Spleen (tissue), 11 donors: ENCODE measurements around the gene IFIT1. TPM values are rescaled to one million over a fixed set of nuclear protein-coding genes. Genes with fewer than 3 reads are reported as not detected.
"Not testable (repeated sequence)": the region's sequence is repeated elsewhere in the genome, so short reads cannot be mapped to it uniquely, and the experiment has no call there.

Experiments
- DNase-seq: peaks from one replicate; pipeline ENCODE4 v3.0.0-alpha.2; 2020
- H3K27ac ChIP-seq, 8 donors: fragments of 200-600 bp; sonication (generic) in 7 of 8; 1 replicate in 4 of 8; 2 replicates in 4 of 8; pipeline versions ENCODE4 v1.5.0 to v1.8.0; 2016 to 2021; ENCODE audit warnings: inconsistent platforms in 4 of 8, mild to moderate bottlenecking in 4 of 8, moderate library complexity in 1 of 8
- H3K27me3 ChIP-seq, 7 donors: fragments of 200-600 bp; sonication (generic) in 6 of 7; replicated peaks in 1 of 7; 1 replicate in 4 of 7; 2 replicates in 3 of 7; pipeline versions ENCODE4 v1.5.0 to v1.8.0; 2016 to 2021; ENCODE audit warnings: inconsistent platforms in 3 of 7, mild to moderate bottlenecking in 1 of 7
- H3K36me3 ChIP-seq, 6 donors: fragments of 200-600 bp; sonication (generic) in 5 of 6; 1 replicate in 4 of 6; 2 replicates in 2 of 6; pipeline versions ENCODE4 v1.5.0 to v1.8.0; 2016 to 2021; ENCODE audit warnings: inconsistent platforms in 2 of 6
- H3K4me1 ChIP-seq, 6 donors: fragments of 200-600 bp; sonication (generic) in 5 of 6; 1 replicate in 3 of 6; 2 replicates in 3 of 6; pipeline versions ENCODE4 v1.5.0 to v1.8.0; 2016 to 2021; ENCODE audit warnings: inconsistent platforms in 3 of 6
- H3K4me3 ChIP-seq, 8 donors: fragments of 200-600 bp; sonication (generic) in 7 of 8; 1 replicate in 4 of 8; 2 replicates in 4 of 8; pipeline versions ENCODE4 v1.5.0 to v1.8.0; 2016 to 2021; ENCODE audit warnings: inconsistent platforms in 4 of 8, mild to moderate bottlenecking in 4 of 8, moderate library complexity in 2 of 8
- H3K9me3 ChIP-seq, 8 donors: fragments of 200-600 bp; sonication (generic) in 7 of 8; 1 replicate in 4 of 8; 2 replicates in 4 of 8; pipeline versions ENCODE4 v1.5.0 to v1.8.0; 2016 to 2021; ENCODE audit warnings: inconsistent platforms in 4 of 8
- CTCF ChIP-seq, 11 experiments: fragments of 200-600 bp in 7 of 11; fragments of 450-650 bp in 4 of 11; sonication (generic) in 4 of 11; IDR thresholded peaks in 8 of 11; conservative IDR thresholded peaks in 3 of 11; 1 replicate in 7 of 11; 2 replicates in 4 of 11; pipeline versions ENCODE4 v1.4.0 to v1.8.0; 2016 to 2021; ENCODE audit warnings: antibody characterized with exemption in 11 of 11, inconsistent platforms in 4 of 11, mild to moderate bottlenecking in 1 of 11
- POLR2AphosphoS5 ChIP-seq, 3 donors: sonication (generic); formaldehyde crosslinking; IDR thresholded peaks; one replicate each; pipeline ENCODE4 v1.5.1; 2017; ENCODE audit warnings: antibody characterized with exemption in 3 of 3
- WGBS, 5 donors: extraction: QIAGEN DNeasy Blood & Tissue Kit in 3 of 5; methylation state at CpG; one replicate each; pipeline versions ENCODE4 v1.1.5 to v1.1.7; 2013 to 2018; 5-methylcytosine and 5-hydroxymethylcytosine counted together
- intact Hi-C: fragments of 100-400 bp; cut with DNase I; formaldehyde crosslinking; loops from one replicate; pipeline ENCODE4 v1.15.0; 2023; ENCODE audit warnings: low total_unique reads
- polyA plus RNA-seq, 3 donors: library from polyadenylated mRNA; stranded (reverse); fragments of 200-250 nt; gene quantifications; one replicate each; pipeline ENCODE4 v1.2.1, GENCODE V29; 2013
- total RNA-seq, 7 donors: library from RNA; depleted of rRNA in 3 of 7; stranded (reverse); fragments of >200 nt in 3 of 7; fragmentation: NEBNext Ultra II Directional in 4 of 7; extraction: Animal tissue kit (Norgen Biotek cat#: 25700) in 4 of 7; gene quantifications; one replicate each; pipeline versions ENCODE4 v1.1.0 to v1.2.1, GENCODE V29; 2016 to 2021
- donor health status: healthy with polysubstance abuse.
- donor health status: DM: no; HTN: no; CAD: no; lungs with moderate emphysema.
- donor health status: DM: no; HTN: no; CAD: no.
- donor health status: Bipolar disorder and iron deficiency.
- donor health status: healthy.
- donor health status: DM: no; HTN: no; CAD: no.
- donor health status: DM: yes; HTN: yes; CAD: no.

IFIT1 gene
- total and polyA plus RNA-seq, 10 donors: 8.8 to 35.7 (median 22.2) TPM

GRCh38 chr10:89403043-89403442 is 10.6 kb downstream of the IFIT1 start:
- Histone ChIP-seq H3K4me1 (peaks cover 0 to 13% (median 4%) of the 10 kb centered on the region in 6 donors), H3K27me3 (no peaks in the 10 kb centered on the region), H3K9me3 (peaks cover 0 to 4% (median 0%) of the 10 kb centered on the region in 8 donors), H3K4me3 (no peak overlapping the region), H3K36me3 (peaks cover 0 to 38% (median 0%) of the 10 kb centered on the region in 6 donors), H3K27ac (no peak overlapping the region)
- intact Hi-C loops: no loop called here
- DNase-seq: no peak
- no peak for TF ChIP-seq POLR2AphosphoS5 (IDR thresholded peaks at IDR 0.05)
- no peak for TF ChIP-seq CTCF (IDR thresholded peaks at IDR 0.05 in 8 of 11, conservative IDR thresholded peaks at IDR 0.05 in 3 of 11)
- WGBS, 5 donors: 79 to 85% (median 82%) methylated on average over 2 of the region's 2 CpGs

GRCh38 chr10:89404104-89405047 is 12.0 kb downstream of the IFIT1 start:
- no peak for TF ChIP-seq POLR2AphosphoS5 (IDR thresholded peaks at IDR 0.05)
- Histone ChIP-seq H3K4me1 (peaks cover 0 to 4% (median 0%) of the 10 kb centered on the region in 6 donors), H3K36me3 (peaks cover 0 to 38% (median 0%) of the 10 kb centered on the region in 6 donors), H3K4me3 (no peak overlapping the region), H3K27me3 (no peaks in the 10 kb centered on the region), H3K9me3 (peaks cover 0 to 4% (median 0%) of the 10 kb centered on the region in 8 donors), H3K27ac (no peak overlapping the region)
- 90 to 98% (median 95%) methylated on average over 11 of the region's 11 CpGs for WGBS, 5 donors
- DNase-seq: no peak
- intact Hi-C loops: no loop called here

- H3K36me3 ChIP-seq: peaks cover 0 to 38% (median 0%) of the 10 kb centered on the region in 6 donors
- intact Hi-C loops, DNase-seq: not testable (repeated sequence)
These were observed 13.8 kb downstream of the IFIT1 start for GRCh38 chr10:89406178-89406577.

GRCh38 chr10:89407792-89408191 is 15.4 kb downstream of the IFIT1 start:
- H3K4me1 ChIP-seq, H3K4me3 ChIP-seq, H3K27ac ChIP-seq, DNase-seq, H3K9me3 ChIP-seq, H3K27me3 ChIP-seq, intact Hi-C loops: not testable (repeated sequence)
- H3K36me3 ChIP-seq: peaks cover 0 to 30% (median 0%) of the 10 kb centered on the region in 6 donors
- 95 to 99% (median 95%) methylated on average over 3 of the region's 3 CpGs for WGBS, 5 donors

More at GRCh38 chr10:89406178-89406577, 13.8 kb downstream of the IFIT1 start:
- not testable (repeated sequence) for H3K27ac ChIP-seq, H3K4me1 ChIP-seq, H3K4me3 ChIP-seq, H3K9me3 ChIP-seq, H3K27me3 ChIP-seq
- WGBS, 5 donors: 91 to 97% (median 94%) methylated on average over 9 of the region's 9 CpGs

- peaks cover 0 to 15% (median 0%) of the 10 kb centered on the region in 6 donors for H3K36me3 ChIP-seq
- H3K9me3 ChIP-seq, H3K27ac ChIP-seq, H3K4me3 ChIP-seq, H3K27me3 ChIP-seq, intact Hi-C loops, DNase-seq: not testable (repeated sequence)
- WGBS, 5 donors: 90 to 97% (median 95%) methylated on average over 5 of the region's 5 CpGs
- H3K4me1 ChIP-seq: peaks cover 8 to 17% (median 10%) of the 10 kb centered on the region in 6 donors
These were observed 16.9 kb downstream of the IFIT1 start for GRCh38 chr10:89409282-89409681.

- DNase-seq, H3K27ac ChIP-seq, H3K4me3 ChIP-seq, H3K9me3 ChIP-seq, intact Hi-C loops, H3K27me3 ChIP-seq, H3K36me3 ChIP-seq: not testable (repeated sequence)
- peaks cover 9 to 21% (median 14%) of the 10 kb centered on the region in 6 donors for H3K4me1 ChIP-seq
- 68 to 81% (median 71%) methylated on average over 5 of the region's 5 CpGs for WGBS, 5 donors
These were observed 18.1 kb downstream of the IFIT1 start for GRCh38 chr10:89410551-89410950.

- intact Hi-C loops, DNase-seq, H3K36me3 ChIP-seq, H3K27ac ChIP-seq, H3K9me3 ChIP-seq, H3K4me3 ChIP-seq, H3K27me3 ChIP-seq: not testable (repeated sequence)
- peaks cover 14 to 27% (median 20%) of the 10 kb centered on the region in 6 donors for H3K4me1 ChIP-seq
- WGBS, 5 donors: 69 to 81% (median 73%) methylated on average over 2 of the region's 2 CpGs
These were observed 18.7 kb downstream of the IFIT1 start for GRCh38 chr10:89411135-89411534.

- WGBS, 5 donors: 82 to 91% (median 88%) methylated on average over 10 of the region's 10 CpGs
- H3K27ac ChIP-seq, H3K36me3 ChIP-seq, DNase-seq, intact Hi-C loops, H3K9me3 ChIP-seq, H3K4me3 ChIP-seq, H3K27me3 ChIP-seq: not testable (repeated sequence)
- H3K4me1 ChIP-seq: peaks cover 25 to 39% (median 31%) of the 10 kb centered on the region in 6 donors
These were observed 19.9 kb downstream of the IFIT1 start for GRCh38 chr10:89412276-89412675.
